Hindlimb muscle (tissue), 1 donor: Measurements from ENCODE around the gene C1QTNF6. TPM values are rescaled to one million over a fixed set of nuclear protein-coding genes. Genes with fewer than 3 reads are reported as not detected.

Experiments
- DNase-seq: peaks from one replicate; pipeline ENCODE4 v3.0.0-alpha.2; 2013
- polyA plus RNA-seq: library from polyadenylated mRNA; unstranded; fragments of 120-200 nt; gene quantifications from one replicate; pipeline ENCODE4 v1.2.1, GENCODE V29; 2013; ENCODE audit not compliant: insufficient read length

C1QTNF6 gene
- polyA plus RNA-seq, 1 donor, result 17.7 TPM

- DNase-seq, result no peak
These were observed 2.3 kb upstream of the C1QTNF6 start for GRCh38 chr22:37190262-37190780.

- DNase-seq, result no peak
These were observed 937 bp upstream of the C1QTNF6 start for GRCh38 chr22:37188901-37189466.

- no peak for DNase-seq
These were observed 526 bp downstream of the C1QTNF6 start for GRCh38 chr22:37187552-37187890.

GRCh38 chr22:37186997-37187522 is 987 bp downstream of the C1QTNF6 start:
- DNase-seq, result no peak

GRCh38 chr22:37186228-37186996 is 1.6 kb downstream of the C1QTNF6 start:
- DNase-seq, result no peak

GRCh38 chr22:37185646-37186227 is 2.3 kb downstream of the C1QTNF6 start:
- DNase-seq, result no peak

- DNase-seq, result no peak
These were observed 3.1 kb downstream of the C1QTNF6 start for GRCh38 chr22:37184816-37185541.

- DNase-seq, result no peak
These were observed 3.7 kb downstream of the C1QTNF6 start for GRCh38 chr22:37184380-37184755.

GRCh38 chr22:37183432-37184379 is 4.3 kb downstream of the C1QTNF6 start:
- DNase-seq, result no peak

- no peak for DNase-seq
These were observed 5.2 kb downstream of the C1QTNF6 start for GRCh38 chr22:37182949-37183245.

GRCh38 chr22:37182101-37182948 is 5.7 kb downstream of the C1QTNF6 start:
- DNase-seq, result no peak

- no peak for DNase-seq
These were observed 6.4 kb downstream of the C1QTNF6 start for GRCh38 chr22:37181681-37182080.

- DNase-seq, result no peak
These were observed 7.4 kb downstream of the C1QTNF6 start for GRCh38 chr22:37180531-37181231.

- no peak for DNase-seq
These were observed 8.2 kb downstream of the C1QTNF6 start for GRCh38 chr22:37179622-37180420.

GRCh38 chr22:37179126-37179470 is 8.9 kb downstream of the C1QTNF6 start:
- DNase-seq, result no peak

- DNase-seq, result no peak
These were observed 9.5 kb downstream of the C1QTNF6 start for GRCh38 chr22:37178350-37179125.

GRCh38 chr22:37177755-37178154 is 10.3 kb downstream of the C1QTNF6 start:
- DNase-seq, result no peak

GRCh38 chr22:37177221-37177620 is 10.8 kb downstream of the C1QTNF6 start:
- no peak for DNase-seq
